Measurements from ENCODE around the gene LOXL1. TPM values are rescaled to one million over a fixed set of nuclear protein-coding genes. Genes with fewer than 3 reads are reported as not detected.

LOXL1 gene
- total and polyA plus RNA-seq, 9 of the 15 experiments (the other 6 are each of a cell fraction or from before 2014, with no cell fraction given) = 0.14 TPM; not detected in 8

- no peak overlapping the region for H2AFZ ChIP-seq (ENCODE audit: low read depth, low read length)
- no peak overlapping the region for H3K9ac ChIP-seq (ENCODE audit: insufficient read depth in 1 of 2, low read depth in 2 of 2, low read length in 2 of 2)
- CTCF ChIA-PET (ENCODE audit: low intra/inter-chr PET ratio) = no interaction called here
- 2% methylated on average over 4 of the region's 4 CpGs for WGBS (ENCODE audit: insufficient coverage, low coverage, missing lambda C conversion rate)
- H4K20me1 ChIP-seq (replicated peaks; ENCODE audit: control insufficient read depth, insufficient read depth, low read length) = peaks cover 12% of the 10 kb centered on the region; the same call in 1 of the 2 replicates
- ATAC-seq (no peak), DNase-seq (ENCODE audit: extremely low read depth in 1 of 4, low spot score in 3 of 4) (no peak), FAIRE-seq (no peak)
- POLR2A ChIA-PET = interaction anchor here (0.6 kb wide), 2 partner anchors 25 to 67 kb away, joined by 3 read pairs; no protein-coding TSS in a partner anchor
- H3K79me2 ChIP-seq (ENCODE audit: control insufficient read depth, insufficient read depth, low read length) = no peaks in the 10 kb centered on the region
- no peaks in the 10 kb centered on the region for H3K9me3 ChIP-seq (replicated peaks; ENCODE audit: control insufficient read depth, insufficient read depth, low read depth, low read length)
- no peak overlapping the region for H3K4me2 ChIP-seq (ENCODE audit: insufficient read depth, low read length)
- peaks cover 6 to 53% of the 10 kb centered on the region in 2 experiments; a peak in 4 of 5 replicates for H3K27me3 ChIP-seq (ENCODE audit: control insufficient read depth in 2 of 2, insufficient read depth in 2 of 2, low read length in 2 of 2)
- no peak overlapping the region for H3K27ac ChIP-seq (ENCODE audit: extremely low read depth, low read depth, low read length)
- BruUV-seq (replicated peaks) = no TSS peak
- intact Hi-C loops (cut with micrococcal nuclease) (no loop called here), in situ Hi-C loops (cut with MboI) (loop anchor here (10.0 to 25.0 kb wide), 2 partner anchors 369 to 1332 kb away; partner anchors contain the start of gene GOLGA6D)
- no peaks in the 10 kb centered on the region for H3K36me3 ChIP-seq (ENCODE audit: control insufficient read depth, insufficient read depth, low read length)
- H3K9me1 ChIP-seq (ENCODE audit: control insufficient read depth, insufficient read depth, low read length) = peaks cover 2% of the 10 kb centered on the region
- H3K4me3 ChIP-seq = no peak overlapping the region
- peaks cover 0 to 23% of the 10 kb centered on the region in 2 experiments; a peak in 1 of 5 replicates for H3K4me1 ChIP-seq (replicated peaks in 1 of 2; ENCODE audit: control insufficient read depth in 2 of 2, insufficient read depth in 2 of 2, low read length in 2 of 2)
- TF ChIP-seq MYC (IDR thresholded peaks at IDR 0.05; ENCODE audit: low read depth, low read length) (no peak), MYC (CRISPR knock-in tag; IDR thresholded peaks at IDR 0.05; ENCODE audit: borderline replicate concordance, low read depth) (no peak), CREB3L1 (IDR thresholded peaks at IDR 0.05; ENCODE audit: borderline replicate concordance, low read depth) (no peak), SIN3B (IDR thresholded peaks at IDR 0.05; ENCODE audit: low read depth) (no peak), MAX (CRISPR knock-in tag; IDR thresholded peaks at IDR 0.05) (no peak), ZNF778 (CRISPR knock-in tag; IDR thresholded peaks at IDR 0.05) (no peak), ZNF79 (CRISPR knock-in tag; IDR thresholded peaks at IDR 0.05; ENCODE audit: low read depth) (no peak), TAF15 (IDR thresholded peaks at IDR 0.05; ENCODE audit: low read depth, low read length) (no peak), MCM2 (IDR thresholded peaks at IDR 0.05; ENCODE audit: low read depth) (no peak), BHLHE40 (IDR thresholded peaks at IDR 0.05; ENCODE audit: low read length) (no peak), POLR2B (IDR thresholded peaks at IDR 0.05; ENCODE audit: low read depth, partially characterized antibody) (no peak)
- TF ChIP-seq, protein P1, sequence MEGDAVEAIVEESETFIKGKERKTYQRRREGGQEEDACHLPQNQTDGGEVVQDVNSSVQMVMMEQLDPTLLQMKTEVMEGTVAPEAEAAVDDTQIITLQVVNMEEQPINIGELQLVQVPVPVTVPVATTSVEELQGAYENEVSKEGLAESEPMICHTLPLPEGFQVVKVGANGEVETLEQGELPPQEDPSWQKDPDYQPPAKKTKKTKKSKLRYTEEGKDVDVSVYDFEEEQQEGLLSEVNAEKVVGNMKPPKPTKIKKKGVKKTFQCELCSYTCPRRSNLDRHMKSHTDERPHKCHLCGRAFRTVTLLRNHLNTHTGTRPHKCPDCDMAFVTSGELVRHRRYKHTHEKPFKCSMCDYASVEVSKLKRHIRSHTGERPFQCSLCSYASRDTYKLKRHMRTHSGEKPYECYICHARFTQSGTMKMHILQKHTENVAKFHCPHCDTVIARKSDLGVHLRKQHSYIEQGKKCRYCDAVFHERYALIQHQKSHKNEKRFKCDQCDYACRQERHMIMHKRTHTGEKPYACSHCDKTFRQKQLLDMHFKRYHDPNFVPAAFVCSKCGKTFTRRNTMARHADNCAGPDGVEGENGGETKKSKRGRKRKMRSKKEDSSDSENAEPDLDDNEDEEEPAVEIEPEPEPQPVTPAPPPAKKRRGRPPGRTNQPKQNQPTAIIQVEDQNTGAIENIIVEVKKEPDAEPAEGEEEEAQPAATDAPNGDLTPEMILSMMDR (IDR thresholded peaks at IDR 0.05 in 2 of 3, conservative IDR thresholded peaks at IDR 0.05 in 1 of 3; ENCODE audit: insufficient read depth in 2 of 3, low read depth in 1 of 3, low read length in 3 of 3) = no peak
- TF ChIP-seq, protein P2, sequence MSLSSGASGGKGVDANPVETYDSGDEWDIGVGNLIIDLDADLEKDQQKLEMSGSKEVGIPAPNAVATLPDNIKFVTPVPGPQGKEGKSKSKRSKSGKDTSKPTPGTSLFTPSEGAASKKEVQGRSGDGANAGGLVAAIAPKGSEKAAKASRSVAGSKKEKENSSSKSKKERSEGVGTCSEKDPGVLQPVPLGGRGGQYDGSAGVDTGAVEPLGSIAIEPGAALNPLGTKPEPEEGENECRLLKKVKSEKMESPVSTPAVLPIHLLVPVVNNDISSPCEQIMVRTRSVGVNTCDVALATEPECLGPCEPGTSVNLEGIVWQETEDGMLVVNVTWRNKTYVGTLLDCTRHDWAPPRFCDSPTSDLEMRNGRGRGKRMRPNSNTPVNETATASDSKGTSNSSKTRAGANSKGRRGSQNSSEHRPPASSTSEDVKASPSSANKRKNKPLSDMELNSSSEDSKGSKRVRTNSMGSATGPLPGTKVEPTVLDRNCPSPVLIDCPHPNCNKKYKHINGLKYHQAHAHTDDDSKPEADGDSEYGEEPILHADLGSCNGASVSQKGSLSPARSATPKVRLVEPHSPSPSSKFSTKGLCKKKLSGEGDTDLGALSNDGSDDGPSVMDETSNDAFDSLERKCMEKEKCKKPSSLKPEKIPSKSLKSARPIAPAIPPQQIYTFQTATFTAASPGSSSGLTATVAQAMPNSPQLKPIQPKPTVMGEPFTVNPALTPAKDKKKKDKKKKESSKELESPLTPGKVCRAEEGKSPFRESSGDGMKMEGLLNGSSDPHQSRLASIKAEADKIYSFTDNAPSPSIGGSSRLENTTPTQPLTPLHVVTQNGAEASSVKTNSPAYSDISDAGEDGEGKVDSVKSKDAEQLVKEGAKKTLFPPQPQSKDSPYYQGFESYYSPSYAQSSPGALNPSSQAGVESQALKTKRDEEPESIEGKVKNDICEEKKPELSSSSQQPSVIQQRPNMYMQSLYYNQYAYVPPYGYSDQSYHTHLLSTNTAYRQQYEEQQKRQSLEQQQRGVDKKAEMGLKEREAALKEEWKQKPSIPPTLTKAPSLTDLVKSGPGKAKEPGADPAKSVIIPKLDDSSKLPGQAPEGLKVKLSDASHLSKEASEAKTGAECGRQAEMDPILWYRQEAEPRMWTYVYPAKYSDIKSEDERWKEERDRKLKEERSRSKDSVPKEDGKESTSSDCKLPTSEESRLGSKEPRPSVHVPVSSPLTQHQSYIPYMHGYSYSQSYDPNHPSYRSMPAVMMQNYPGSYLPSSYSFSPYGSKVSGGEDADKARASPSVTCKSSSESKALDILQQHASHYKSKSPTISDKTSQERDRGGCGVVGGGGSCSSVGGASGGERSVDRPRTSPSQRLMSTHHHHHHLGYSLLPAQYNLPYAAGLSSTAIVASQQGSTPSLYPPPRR (CRISPR knock-in tag; IDR thresholded peaks at IDR 0.05; ENCODE audit: borderline replicate concordance) = no peak
- TF ChIP-seq, protein P3, sequence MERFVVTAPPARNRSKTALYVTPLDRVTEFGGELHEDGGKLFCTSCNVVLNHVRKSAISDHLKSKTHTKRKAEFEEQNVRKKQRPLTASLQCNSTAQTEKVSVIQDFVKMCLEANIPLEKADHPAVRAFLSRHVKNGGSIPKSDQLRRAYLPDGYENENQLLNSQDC (CRISPR knock-in tag; IDR thresholded peaks at IDR 0.05) = no peak
Observed at GRCh38 chr15:73955326-73955725, 29.1 kb downstream of the LOXL1 start.

Measured in K562 (cell line).